ENCODE measurements around the gene PRKAG2.

Gene PRKAG2

DNA sequence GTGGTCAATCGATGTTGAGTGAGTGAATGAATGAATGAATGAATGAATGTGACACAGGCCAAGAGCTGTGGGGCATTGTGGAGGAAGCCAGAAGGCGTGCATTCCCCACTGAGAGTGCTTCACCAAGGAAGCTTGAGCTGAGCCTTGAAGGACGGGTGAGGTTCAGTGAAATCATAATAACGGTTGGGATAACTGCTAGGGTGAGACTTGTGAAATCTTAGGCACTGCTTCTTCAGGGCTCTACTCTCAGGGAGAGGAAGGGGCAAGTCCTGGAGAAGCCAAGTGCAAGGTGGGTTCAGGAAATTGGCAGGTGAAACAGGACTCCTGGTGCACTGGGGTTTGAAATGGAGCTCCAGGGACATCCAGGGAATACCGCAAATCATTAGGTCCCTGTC lies 23.7 kb upstream of the PRKAG2 start:
- DNase-seq: no peak

DNA sequence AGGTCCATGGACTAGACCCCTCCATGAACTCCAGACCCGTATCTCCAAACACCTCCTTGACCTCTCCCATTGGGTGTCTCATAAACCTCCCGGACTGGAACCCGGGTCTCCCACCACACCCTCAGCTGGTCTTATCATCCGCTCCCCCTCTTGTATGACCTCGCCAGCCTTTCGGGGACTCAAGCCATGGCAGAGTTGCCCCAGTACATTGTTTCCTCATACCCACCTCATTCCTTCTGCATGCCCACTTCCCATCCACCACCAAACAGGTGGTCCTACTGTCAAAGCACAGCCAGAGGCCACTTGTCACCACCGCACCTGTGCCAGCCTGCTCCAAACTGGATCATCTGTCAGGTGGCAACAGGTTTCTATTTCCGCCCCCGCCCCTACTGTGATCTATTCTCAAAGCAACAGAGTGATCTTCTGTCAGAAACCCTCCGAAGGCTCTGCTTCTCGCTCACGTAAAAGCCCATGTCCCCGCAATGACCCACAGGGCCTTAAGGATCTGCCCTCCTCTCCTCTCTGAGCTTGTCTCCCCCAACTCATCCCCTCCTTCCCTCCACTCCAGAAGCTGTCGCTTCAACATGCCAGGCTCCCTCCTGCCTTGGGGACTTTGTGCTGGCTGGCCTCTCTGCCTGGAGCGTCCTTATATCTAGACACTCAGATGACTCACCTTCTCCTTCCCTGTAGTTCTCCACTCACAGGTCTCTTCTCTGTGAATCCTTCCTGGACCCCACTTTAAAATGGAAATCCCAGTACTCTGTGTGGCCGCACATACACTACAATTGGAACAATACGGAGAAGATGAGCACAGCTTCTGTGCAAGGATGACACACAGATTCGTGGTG lies 22.8 kb upstream of the PRKAG2 start:
- no peak for DNase-seq

DNA sequence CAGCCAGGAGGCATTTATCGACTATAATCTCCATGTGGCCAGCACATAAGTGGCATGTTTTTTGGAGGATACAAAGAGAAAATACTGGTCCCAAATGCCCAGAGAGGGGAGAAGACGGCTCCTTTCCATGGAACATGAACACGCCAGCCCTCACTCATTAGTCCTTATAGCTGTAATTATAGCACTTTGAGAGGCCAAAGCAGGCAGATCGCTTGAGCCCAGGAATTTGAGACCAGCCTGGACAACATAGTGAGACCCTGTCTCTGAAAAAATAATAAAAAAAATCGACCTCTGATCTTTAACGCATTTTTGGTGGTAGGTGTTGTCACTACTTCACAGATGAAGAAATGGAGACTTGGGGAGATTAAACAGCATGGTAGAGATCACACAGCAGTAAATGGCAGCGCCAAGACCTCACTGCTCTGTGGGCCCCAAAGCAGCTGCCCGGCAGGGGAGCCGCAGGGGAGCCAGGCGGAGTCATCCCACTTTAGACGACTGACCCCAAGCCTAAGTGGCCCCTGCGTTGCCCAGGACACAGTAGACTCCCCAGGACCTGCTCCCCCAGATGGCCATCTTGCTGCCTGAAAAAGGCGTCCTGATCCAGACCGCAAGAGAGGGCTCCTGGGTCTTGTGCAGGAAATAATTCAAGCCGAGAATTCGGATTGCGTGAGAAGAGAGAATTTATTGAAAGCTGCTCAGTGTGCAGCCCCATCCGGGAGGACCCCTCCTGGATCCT lies 21.2 kb upstream of the PRKAG2 start:
- no peak for DNase-seq

DNA sequence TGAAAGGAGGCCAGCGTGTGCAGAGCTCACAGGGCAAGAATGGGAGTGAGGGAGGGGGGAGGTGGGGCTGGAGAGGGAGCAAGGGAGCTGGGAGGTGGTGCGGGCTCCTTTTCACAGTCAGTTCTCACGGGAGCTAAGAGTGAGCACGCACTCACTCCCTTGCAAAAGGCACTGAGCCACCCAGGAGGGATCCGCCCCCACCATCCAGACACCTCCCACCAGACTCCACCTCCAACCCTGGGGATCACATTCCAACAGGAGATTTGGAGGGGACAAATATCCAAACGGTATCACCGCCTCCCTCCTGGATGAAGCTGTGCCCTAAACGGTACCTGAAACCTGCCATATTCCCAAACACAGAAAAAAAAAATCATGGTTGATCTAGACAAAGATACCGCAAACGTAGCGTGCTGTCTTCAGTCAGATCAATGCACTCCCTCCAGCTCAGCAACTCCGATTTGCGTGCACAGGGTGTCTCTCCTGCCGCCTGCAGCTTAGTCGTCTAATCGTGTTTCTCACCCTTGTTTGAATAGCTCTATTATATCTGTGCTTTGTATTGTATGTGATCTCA lies 20.3 kb upstream of the PRKAG2 start:
- no peak for DNase-seq

DNA sequence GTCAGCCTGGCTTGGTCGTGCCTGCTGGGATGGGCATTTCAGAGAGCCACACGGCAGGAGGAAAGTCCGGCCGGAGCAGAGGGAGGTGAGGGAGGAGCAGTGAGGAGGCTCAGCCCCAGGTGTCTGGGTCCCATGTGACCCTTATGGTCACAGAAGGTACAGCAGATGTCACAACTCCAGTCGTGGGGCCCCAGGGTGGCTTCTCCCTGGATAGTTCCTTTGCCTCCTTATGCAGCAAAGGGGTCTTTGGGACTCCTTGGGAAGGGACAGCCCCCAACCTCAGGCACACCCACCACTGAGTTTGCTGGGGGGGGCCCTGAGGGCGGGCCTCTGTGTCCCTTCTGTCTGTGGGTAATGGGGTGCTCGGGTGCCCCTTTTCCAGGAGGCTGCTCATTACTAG lies 19.6 kb upstream of the PRKAG2 start:
- DNase-seq: no peak

DNA sequence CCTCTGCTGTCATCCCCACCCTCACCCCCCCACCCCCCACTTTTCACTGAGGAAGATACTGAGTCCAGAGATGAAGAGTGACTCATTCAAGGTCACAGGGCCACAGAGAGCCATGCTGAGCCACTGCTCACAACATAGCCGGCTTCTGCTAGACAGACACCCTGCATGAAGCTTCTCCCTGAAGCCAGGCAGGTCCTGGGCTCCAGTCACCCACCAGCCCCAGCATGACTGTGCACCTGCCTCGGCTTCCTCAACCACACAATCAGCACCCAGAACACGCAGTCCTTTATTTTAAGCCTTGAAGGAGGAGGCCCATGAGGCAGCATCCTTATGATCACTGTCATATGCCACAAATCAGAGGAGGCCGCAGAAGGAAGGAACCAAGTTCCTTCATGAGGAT lies 19.2 kb upstream of the PRKAG2 start:
- no peak for DNase-seq

DNA sequence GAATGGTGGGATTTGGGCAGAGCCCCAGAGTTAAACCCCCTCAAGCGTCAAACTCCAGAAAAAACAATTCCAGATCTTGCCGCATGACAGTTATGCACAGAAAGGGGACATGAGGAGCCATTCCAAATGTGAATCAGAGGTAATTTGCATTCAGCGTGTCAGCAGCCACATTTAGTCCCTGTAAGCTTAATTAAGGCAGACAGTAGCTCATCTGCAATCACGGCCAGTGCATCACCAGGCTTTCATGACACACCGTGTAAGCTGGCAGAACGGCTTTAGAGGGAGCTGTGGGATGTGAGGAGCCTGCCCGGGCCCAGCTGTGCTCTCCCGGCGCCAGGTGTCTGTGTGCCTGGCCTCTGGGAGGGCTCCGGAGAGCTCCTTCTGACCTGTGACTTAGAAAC lies 18.7 kb upstream of the PRKAG2 start:
- no peak for DNase-seq

DNA sequence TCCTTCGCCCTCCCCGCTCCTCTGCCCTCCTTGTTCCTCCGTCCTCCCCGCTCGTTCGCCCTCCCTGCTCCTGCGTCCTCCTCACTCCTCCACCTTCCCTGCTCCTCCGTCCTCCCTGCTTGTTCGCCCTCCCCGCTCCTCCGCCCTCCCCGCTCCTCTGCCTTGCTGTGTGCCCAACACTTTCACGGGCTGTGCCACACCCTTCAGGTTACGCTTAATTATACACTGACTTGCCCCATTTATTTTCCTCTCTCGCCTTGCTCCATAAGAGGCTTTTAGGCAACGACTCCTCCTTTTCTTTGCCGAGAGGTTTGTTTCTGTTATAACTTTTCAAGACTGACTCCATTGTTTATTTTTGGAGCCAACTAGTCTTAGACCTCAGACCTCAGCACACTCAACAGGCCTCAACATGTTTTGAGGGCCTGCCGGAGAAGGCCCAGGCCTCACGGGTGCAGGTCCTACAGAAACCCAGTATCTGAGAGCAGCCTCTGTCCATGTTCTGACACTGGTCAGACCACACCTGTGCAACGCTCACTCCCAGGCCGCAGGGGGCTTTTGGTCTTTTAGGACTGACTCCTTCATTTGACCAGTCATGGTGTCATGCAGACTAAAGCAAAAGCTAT lies 18.2 kb upstream of the PRKAG2 start:
- DNase-seq: no peak

DNA sequence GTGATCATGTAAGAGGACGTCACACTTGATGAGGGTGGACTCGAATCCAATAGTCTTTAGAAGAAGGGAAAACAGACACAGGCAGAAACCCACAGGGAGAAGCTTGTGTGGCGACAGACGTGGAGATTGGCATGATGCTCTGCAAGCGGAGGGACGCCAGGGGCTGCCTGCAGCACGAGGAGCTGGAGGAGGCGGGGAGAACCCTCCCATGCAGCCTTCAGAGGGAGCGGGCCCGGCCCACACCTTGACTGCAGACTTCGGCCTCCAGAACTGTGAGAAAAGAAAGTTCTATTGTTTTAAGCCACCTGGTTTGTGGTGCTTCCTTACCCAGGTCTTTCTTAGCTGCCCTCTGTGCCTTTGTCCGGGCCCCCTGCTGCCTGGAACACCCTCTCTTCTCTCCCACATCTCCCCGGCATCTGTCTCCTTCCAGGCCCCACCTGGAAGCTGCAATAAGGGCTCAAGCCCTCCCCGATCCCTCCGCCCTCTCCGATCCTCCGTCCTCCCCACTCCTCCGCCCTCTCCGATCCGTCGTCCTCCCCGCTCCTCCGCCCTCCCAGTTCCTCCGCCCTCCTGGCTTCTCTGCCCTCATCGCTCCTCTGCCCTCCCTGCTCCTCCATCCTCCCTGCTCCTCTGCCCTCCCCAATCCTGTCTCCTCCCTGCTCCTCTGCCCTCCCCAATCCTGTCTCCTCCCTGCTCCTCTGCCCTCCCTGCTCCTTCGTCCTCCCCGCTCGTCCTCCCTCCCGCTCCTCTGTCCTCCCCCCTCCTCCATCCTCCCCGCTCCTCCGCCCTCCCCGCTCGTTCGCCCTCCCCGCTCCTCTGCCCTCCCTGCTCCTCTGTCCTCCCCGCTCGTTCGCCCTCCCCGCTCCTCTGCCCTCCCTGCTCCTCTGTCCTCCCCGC lies 17.4 kb upstream of the PRKAG2 start:
- no peak for DNase-seq

DNA sequence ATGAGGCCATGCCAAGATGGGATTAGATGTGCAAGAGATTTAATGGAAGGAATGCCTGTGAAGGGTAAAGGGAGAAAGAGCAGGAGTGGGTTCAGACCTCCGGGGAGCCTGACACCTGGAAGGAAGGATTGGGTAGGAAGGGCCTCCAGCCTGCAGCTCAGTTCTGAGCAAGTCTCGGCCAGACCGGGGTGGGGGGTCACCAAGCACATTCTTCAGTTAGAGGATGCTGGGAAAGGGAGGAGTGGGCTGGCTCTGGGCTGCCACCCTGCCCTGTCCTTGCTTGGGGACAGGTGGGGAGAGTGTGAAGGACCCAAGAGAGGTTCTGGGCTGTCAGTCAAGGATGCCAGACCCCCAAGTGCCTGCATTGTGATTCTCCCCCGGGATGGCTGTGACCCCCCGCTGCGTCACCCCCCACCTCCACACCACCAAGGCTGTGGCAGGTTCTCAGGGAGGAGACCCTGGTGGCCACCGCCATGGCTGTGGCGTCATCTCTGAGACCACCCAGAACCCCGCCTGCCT lies 16.5 kb upstream of the PRKAG2 start:
- no peak for DNase-seq

DNA sequence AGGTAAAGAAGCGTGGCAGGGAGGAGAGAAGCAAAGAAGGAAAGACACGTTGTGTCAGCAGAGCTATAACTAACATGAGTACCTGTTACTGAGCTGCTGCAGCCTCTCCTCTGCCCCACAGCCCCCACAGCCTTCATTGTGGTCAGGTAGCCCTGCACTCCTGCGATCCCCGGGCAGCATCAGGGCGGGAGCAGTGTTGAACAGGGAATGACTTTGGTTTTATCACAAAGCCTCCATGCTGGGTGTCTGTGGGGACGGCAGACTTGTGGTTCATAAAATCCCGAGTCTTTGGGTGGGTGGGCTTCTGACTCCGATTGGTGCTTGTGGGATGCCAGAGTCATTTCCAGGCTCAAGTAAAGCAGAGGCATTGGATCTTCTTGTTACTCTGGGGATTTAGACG lies 14.8 kb upstream of the PRKAG2 start:
- no peak for DNase-seq

DNA sequence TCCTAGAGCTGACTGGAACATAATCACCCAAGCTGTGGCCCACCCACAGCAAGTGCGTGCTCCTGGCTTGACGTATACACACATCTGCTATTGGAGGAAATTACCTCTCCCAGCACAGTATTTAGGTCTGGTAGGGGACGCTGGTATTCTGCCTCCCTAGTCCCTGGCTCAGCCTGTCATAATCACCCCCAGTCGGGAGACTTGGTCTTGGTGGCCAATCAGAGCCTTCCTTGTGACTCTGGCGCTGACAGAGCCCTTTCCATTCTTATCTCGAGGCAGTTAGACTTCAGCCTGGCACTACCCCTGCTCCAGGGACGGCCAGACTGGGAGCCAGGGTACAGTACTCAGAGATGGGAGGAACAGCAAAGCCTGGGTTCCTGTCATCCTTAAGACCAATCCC lies 14.3 kb upstream of the PRKAG2 start:
- no peak for DNase-seq

DNA sequence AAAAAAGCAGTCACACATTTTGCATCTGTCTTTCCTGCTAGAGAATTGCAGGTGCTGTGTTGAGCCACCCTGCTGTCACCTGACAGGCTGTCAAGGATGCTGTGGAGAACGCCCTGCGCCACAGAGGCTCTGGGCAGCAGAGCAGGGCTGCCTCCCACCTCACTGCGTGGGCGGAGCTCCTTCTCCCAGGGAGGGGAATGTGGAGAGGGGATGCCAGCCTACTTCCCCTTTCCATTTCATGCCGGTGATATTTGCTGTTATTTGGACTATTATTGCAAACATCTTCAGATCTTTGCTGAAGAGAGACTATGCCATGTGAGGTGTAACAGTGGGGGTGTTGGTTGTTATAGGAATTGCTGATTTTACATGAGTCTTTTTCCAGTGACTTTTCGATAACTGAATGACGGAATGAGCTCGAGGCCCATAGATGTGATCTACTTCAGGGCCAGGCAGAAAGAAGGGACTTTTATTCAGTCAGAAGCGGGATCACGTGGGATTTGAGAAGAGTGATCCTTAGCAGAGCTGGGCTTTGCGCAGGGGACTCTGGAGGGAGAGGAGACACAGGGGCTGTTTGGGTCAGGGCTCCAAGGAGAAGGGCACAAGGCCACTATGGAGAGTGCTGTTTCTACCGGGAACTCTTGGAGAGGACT lies 13.6 kb upstream of the PRKAG2 start:
- DNase-seq: no peak

DNA sequence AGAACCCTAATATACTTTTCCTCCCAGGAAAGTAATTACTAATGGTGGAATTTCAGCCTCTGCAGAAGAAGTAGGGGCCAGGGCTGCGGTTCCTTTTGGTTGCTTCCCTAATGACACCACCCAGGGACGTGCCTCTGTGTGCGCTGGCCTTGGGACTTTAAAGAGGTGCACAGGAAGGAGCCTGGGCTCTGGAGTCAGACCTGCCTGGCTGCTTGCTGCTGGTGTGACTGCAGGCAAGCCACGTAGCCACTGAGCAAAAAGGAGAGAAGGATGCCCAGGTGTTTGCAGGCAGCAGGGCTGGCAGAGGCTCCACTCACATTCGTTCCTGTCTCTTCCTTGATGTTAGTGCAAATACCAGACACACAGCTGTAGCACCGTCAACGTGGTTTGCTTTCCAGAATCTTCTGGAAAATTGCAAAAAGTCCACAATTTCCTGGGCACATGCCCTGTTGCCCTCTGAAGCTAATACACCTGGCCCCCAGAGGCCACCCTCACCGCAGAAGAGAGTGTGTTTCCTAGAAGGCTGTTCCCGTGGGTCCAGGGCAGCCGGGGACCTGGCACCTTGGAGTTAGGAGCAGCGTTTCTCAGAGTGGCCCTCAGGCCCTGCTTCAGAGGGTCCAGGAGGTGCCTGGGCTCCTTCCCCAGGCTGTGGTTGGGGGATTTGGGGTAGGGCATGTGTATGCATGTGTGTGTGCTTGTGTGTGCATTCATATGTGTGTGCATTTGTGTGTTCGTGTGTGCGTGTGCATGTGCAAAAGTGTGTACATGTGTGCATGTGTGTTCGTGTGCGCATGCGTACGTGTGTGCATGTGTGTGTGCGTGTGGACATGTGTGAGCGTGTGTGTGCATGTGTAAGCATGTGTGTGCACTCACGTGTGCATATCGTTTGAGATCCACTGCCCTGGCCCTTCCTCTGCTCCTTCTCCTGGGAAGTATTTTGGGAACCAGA lies 12.8 kb upstream of the PRKAG2 start:
- no peak for DNase-seq

DNA sequence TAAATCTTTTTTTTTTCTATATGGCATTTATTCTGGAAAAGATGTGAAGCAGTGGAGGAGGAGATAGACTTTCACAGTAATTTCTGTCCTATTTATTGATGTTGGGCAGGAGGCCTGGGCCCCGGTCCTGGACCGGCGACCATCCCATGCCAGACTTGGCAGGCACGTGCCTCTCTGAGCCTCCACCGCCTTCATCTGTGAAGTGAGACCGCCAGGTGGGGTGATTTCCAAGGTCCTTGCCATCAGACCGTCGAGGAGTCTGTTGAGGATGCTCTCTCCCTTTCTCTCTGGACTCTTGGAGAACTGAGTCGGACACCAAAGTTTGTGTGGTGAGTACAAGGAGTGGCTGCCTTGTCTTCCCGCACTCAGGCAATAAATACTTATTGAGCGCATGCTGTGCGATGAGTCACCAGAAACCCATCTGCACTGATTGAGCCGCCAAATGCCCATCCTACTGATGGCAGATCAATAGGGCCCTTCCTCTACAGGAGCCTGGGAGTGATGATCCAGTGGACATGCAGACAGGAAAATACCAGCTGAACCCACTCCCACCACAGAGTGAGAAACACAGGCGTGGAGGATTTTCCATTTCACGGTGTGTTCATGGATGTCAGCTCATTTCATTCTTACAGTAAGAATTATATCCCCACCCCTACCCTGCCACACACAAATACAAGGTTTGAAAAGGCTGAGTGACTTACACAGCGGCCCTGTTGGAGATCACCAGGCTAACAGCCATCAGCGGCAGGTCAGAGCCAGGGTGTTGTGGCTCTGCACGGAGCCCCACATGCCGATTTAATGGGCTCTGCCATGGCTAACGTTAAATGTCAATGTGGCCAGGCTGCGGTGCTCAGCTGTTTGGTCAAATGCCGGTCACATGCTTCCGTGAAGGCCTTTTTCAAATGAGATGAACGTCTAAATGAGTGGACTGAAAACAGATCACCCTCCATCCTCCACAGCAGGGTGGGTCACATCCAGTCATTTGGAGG lies 11.5 kb upstream of the PRKAG2 start:
- no peak for DNase-seq

DNA sequence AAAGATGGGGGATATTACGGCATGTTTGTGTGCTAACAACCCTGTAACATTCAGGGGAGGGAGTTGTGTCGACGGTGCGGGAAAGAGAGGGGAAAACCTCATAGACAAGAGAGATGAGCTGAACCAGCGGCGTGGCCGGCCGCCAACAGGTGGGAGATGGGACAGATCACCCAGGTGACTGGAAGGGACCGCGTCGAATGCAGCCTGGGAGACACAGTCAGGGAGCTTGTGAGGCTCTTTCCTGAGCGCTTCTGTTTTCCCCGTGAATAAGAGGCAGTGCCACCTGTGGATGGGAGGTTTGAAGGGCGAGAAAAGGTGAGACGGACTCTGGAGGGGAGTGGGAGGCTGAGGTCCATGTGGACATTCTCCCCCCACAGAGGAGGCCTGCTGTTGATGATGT lies 9.9 kb upstream of the PRKAG2 start:
- no peak for DNase-seq

DNA sequence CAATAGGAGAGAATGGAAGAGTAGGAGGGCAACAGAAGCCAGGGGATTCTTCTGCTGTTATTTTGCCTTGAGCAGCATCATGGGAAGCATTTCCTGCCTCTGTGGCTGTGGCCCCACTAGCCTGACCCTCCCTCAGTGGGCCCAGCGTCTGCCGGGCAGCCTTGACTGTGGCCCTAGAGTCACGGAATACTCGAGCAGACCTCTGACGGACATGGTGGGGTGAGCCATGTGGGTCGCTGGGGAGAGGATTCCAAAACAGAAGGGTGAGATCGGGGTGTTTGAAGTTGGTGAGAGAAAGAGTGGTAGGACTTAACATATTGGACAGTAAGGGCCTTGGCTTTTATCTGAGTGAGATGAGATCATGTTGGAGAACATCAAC lies 8.3 kb upstream of the PRKAG2 start:
- DNase-seq: no peak

DNA sequence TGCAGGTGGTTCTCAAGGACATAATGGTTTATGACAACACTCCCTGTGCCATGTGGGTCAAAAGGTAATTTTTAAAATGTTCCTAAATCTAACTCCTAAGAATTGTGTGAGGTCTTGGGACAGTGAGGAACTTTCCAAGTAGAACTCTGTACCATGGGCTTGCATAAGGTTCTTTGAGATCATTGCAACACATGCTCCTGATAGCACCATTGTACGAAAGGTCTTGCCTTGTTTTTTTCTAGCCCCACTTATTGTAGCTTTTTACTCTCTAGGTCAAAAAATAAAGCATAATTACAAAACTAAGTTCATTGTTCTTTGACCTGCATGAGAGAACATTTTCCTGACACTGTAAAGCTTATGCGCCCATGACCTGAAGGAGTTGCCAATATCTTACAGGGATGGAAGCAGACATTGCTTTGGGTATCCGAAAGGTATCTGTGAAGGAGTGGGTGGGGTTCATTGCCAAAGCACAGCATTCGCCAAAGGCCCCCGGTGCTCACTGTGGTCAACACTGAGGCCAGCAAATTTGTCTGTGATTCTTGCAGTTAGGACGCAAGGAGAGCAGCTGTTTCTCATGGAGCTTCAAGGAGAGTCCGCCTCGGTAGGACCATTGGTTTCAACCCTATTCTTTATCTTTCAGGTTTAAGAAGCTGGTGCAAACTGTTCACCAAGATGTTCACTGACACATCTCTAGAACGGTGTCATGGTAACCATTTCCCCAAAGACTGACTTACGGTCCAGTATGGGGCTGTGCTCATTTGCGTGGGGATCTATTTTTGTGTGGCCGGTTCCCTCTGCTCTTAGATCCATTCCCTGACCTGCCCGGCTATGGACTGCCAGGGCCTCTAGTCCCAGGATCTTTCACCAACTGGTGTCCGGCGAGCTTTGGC lies 7.6 kb upstream of the PRKAG2 start:
- no peak for DNase-seq

Measured in NCI-H1436 (cell line).